NCI-H2081 treated with DMSO at 0.1 percent for 48 hours (cell line): Measurements from ENCODE around the gene ZNF674.
"Not testable (repeated sequence)": the region's sequence is repeated elsewhere in the genome, so short reads cannot be mapped to it uniquely, and the experiment has no call there.

ENCODE experiments used
- DNase-seq: peaks from one replicate; lab custom pipeline; 2025; lab: John Stamatoyannopoulos, UW

Gene ZNF674

GRCh38 chrX:46463682-46464081 is 81.5 kb downstream of the ZNF674 start:
- no peak for DNase-seq

GRCh38 chrX:46461660-46462191 is 83.5 kb downstream of the ZNF674 start:
- no peak for DNase-seq

GRCh38 chrX:46460801-46461659 is 84.2 kb downstream of the ZNF674 start:
- DNase-seq: not testable (repeated sequence)

- no peak for DNase-seq
These were observed 85.6 kb downstream of the ZNF674 start for GRCh38 chrX:46459603-46460002.

GRCh38 chrX:46456125-46456922 is 88.9 kb downstream of the ZNF674 start:
- no peak for DNase-seq
